Panc1 (cell line): ENCODE data around the gene ATOH8. TPM values are rescaled to one million over a fixed set of nuclear protein-coding genes. Genes with fewer than 3 reads are reported as not detected.

Experiments
- ATAC-seq: fragments of 200-7000 bp; cut with Tn5 transposase; 2 replicates; pipeline ENCODE4 v1.9.1; 2020; ENCODE audit warnings: mild to moderate bottlenecking, moderate library complexity
- BruUV-seq: library from RNA; stranded (reverse); fragments of 400-500 nt; replicated peaks from 2 replicates; lab custom pipeline; 2021; lab: Mats Ljungman, UMichigan
- CTCF ChIA-PET: fragments of 300-600 bp; sonication (Branson Sonifier 250); formaldehyde crosslinking; loops from one replicate; lab custom pipeline; 2022; ENCODE audit warnings: antibody characterized with exemption; lab: Charles Lee
- POLR2A ChIA-PET: fragments of 300-600 bp; sonication (Branson Sonifier 250); formaldehyde crosslinking; loops from one replicate; lab custom pipeline; 2022; ENCODE audit warnings: antibody characterized with exemption; lab: Charles Lee
- DNase-seq: peaks from one replicate; pipeline ENCODE4 v3.0.0-alpha.2; 2010; ENCODE audit warnings: low read depth, low spot score
- H3K27ac ChIP-seq: 2 replicates; pipeline ENCODE4 v1.5.1; 2011; ENCODE audit warnings: mild to moderate bottlenecking, low read length, inconsistent platforms
- H3K27me3 ChIP-seq: fragments of 200-500 bp; sonication (Bioruptor generic); 2 replicates; pipeline ENCODE4 v1.6.0; 2014; ENCODE audit warnings: low read length, inconsistent platforms; ENCODE audit not compliant: control insufficient read depth, insufficient read depth
- H3K36me3 ChIP-seq: fragments of 200-500 bp; sonication (Bioruptor generic); 2 replicates; pipeline ENCODE4 v1.5.1; 2014; ENCODE audit warnings: inconsistent platforms, mild to moderate bottlenecking, low read length, moderate library complexity; ENCODE audit not compliant: control insufficient read depth, insufficient read depth
- H3K4me1 ChIP-seq: 2 replicates; pipeline ENCODE4 v1.5.1; 2011; ENCODE audit warnings: inconsistent platforms, mild to moderate bottlenecking, low read length, moderate library complexity; ENCODE audit not compliant: control insufficient read depth, insufficient read depth
- H3K4me3 ChIP-seq, 2 experiments: 2 replicates each; pipeline ENCODE4 v1.5.1; 2011 to 2012; ENCODE audit warnings: low read depth in 2 of 2, low read length in 2 of 2, mild to moderate bottlenecking in 2 of 2, inconsistent platforms in 1 of 2, moderate library complexity in 1 of 2
- H3K9me3 ChIP-seq: fragments of 200-500 bp; sonication (Bioruptor generic); 2 replicates; pipeline ENCODE4 v1.5.1; 2014; ENCODE audit warnings: low read depth, mild to moderate bottlenecking, inconsistent platforms, low read length, moderate library complexity; ENCODE audit not compliant: control insufficient read depth, insufficient read depth
- CTCF ChIP-seq: fragments of 450-650 bp; IDR thresholded peaks from 2 replicates; pipeline ENCODE4 v1.5.1; 2017; ENCODE audit warnings: mild to moderate bottlenecking
- POLR2AphosphoS5 ChIP-seq: IDR thresholded peaks from 2 replicates; pipeline ENCODE4 v1.6.1; 2012; ENCODE audit warnings: mild to moderate bottlenecking, low read depth, low read length, moderate library complexity
- REST ChIP-seq, 2 experiments: IDR thresholded peaks; 2 replicates each; pipeline ENCODE4 v1.6.1; 2011 to 2012; ENCODE audit warnings: low read depth in 2 of 2, control low read depth in 1 of 2, low read length in 1 of 2, mild to moderate bottlenecking in 1 of 2, moderate library complexity in 1 of 2; ENCODE audit not compliant: insufficient read depth in 1 of 2
- SIN3A ChIP-seq: IDR thresholded peaks from 2 replicates; pipeline ENCODE4 v1.6.1; 2012; ENCODE audit warnings: low read depth, mild to moderate bottlenecking, low read length, moderate library complexity, borderline replicate concordance; ENCODE audit not compliant: insufficient read depth
- TCF7L2 ChIP-seq: IDR thresholded peaks from 2 replicates; pipeline ENCODE4 v1.6.1; 2011; ENCODE audit warnings: mild to moderate bottlenecking, low read depth, low read length, inconsistent platforms
- in situ Hi-C: cut with HindIII; loops from 2 replicates; pipeline ENCODE4 v1.10.0; 2016; ENCODE audit warnings: low sequenced_read_pairs, low pct_unique_long_range_greater_than_20kb
- intact Hi-C: fragments of 100-400 bp; cut with micrococcal nuclease; formaldehyde crosslinking; loops from one replicate; pipeline ENCODE4 v1.10.0; 2022; ENCODE audit not compliant: unreplicated experiment
- total RNA-seq: library from RNA; stranded (reverse); gene quantifications from one replicate; pipeline ENCODE4 v1.2.1, GENCODE V29; 2021; ENCODE audit not compliant: unreplicated experiment

Gene ATOH8
- total RNA-seq, 1 experiment from 2014 or later: 3.8 TPM

GRCh38 chr2:85788603-85789002 is 34.8 kb downstream of the ATOH8 start:
- in situ Hi-C loops (no loop called here), intact Hi-C loops (no loop called here)
- no TSS peak for BruUV-seq
- Histone ChIP-seq H3K27ac (no peak overlapping the region), H3K4me1 (peaks cover 17% of the 10 kb centered on the region), H3K9me3 (no peaks in the 10 kb centered on the region), H3K27me3 (no peaks in the 10 kb centered on the region), H3K4me3 (no peak overlapping the region), H3K36me3 (no peaks in the 10 kb centered on the region)
- POLR2A ChIA-PET: no interaction called here
- DNase-seq (no peak), ATAC-seq (no peak)
- CTCF ChIA-PET: interaction anchor here (0.6 kb wide), 1 partner anchor 109 kb away, joined by 7 read pairs; no protein-coding TSS in a partner anchor
- TF ChIP-seq POLR2AphosphoS5 (no peak), CTCF (no peak), REST (IDR thresholded peaks at IDR 0.05; ENCODE audit: insufficient read depth in 1 of 2, low read depth in 2 of 2, low read length in 1 of 2) (no peak), TCF7L2 (no peak), SIN3A (no peak)

DNA sequence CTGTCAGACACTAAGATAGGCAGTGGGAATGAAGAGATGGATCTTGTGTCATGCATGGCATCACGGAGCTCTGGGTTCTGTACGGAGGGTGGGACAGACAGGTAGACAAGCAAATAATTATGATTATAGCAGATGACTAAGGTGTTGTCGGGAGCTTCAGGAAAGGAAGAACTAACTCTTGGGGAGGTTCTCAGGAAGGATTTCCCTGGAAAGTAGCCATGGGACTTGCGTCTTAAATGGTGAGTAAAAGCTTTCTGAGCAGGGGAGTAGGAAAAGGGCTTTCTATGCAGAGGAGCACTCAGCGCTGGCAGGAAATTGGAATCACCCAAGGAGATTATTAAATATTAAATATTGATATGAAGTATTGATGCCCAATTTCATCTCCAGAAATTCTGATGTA is 35.5 kb downstream of the ATOH8 start:
- Histone ChIP-seq H3K4me3 (no peak overlapping the region), H3K36me3 (no peaks in the 10 kb centered on the region), H3K27me3 (no peaks in the 10 kb centered on the region), H3K4me1 (peaks cover 17% of the 10 kb centered on the region), H3K9me3 (no peaks in the 10 kb centered on the region), H3K27ac (no peak overlapping the region)
- no peak for TF ChIP-seq REST (IDR thresholded peaks at IDR 0.05; ENCODE audit: insufficient read depth in 1 of 2, low read depth in 2 of 2, low read length in 1 of 2)
- TF ChIP-seq SIN3A: no peak
- no peak for TF ChIP-seq TCF7L2
- no peak for TF ChIP-seq POLR2AphosphoS5
- TF ChIP-seq CTCF: no peak
- BruUV-seq: no TSS peak
- in situ Hi-C loops: no loop called here
- ChIA-PET POLR2A (no interaction called here), CTCF (no interaction called here)
- intact Hi-C loops: no loop called here
- ATAC-seq (no peak), DNase-seq (no peak)
